Vagina (tissue), 2 donors: ENCODE measurements around the gene ZNF107.
"Not testable (repeated sequence)": the region's sequence is repeated elsewhere in the genome, so short reads cannot be mapped to it uniquely, and the experiment has no call there.

Source experiments
- POLR2A ChIP-seq, 2 donors: fragments of 450-650 bp; IDR thresholded peaks; one replicate each; pipeline ENCODE4 v1.6.1; 2017; ENCODE audit warnings: antibody characterized with exemption in 2 of 2, mild to moderate bottlenecking in 2 of 2, moderate library complexity in 2 of 2
- POLR2AphosphoS5 ChIP-seq, 2 donors: sonication (generic); formaldehyde crosslinking; IDR thresholded peaks; one replicate each; pipeline ENCODE4 v1.9.0; 2017; ENCODE audit warnings: antibody characterized with exemption in 2 of 2, mild to moderate bottlenecking in 2 of 2, low read depth in 1 of 2; ENCODE audit not compliant: insufficient read depth in 1 of 2
- TF ChIP-seq, protein P1 (sequence below), 3 experiments: fragments of 450-650 bp in 2 of 3; fragments of 200-600 bp in 1 of 3; sonication (generic) in 1 of 3; IDR thresholded peaks; one replicate each; pipeline ENCODE4 v1.5.1; 2017 to 2019; ENCODE audit warnings: antibody characterized with exemption in 3 of 3, mild to moderate bottlenecking in 2 of 3, moderate library complexity in 2 of 3

DNA sequence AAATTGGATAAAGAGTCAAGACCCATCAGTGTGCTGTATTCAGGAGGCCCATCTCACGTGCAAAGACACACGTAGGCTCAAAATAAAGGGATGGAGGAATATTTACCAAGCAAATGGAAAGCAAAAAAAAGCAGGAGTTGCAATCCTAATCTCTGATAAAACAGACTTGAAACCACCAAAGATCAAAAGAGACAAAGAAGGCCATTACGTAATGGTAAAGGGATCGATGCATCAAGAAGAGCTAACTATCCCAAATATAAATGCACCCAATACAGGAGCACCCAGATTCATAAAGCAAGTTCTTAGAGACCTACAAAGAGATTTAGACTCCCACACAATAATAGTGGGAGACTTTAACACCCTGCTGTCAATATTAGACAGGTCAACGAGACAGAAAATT lies 3.8 kb upstream of the ZNF107 start:
- TF ChIP-seq, protein P1, sequence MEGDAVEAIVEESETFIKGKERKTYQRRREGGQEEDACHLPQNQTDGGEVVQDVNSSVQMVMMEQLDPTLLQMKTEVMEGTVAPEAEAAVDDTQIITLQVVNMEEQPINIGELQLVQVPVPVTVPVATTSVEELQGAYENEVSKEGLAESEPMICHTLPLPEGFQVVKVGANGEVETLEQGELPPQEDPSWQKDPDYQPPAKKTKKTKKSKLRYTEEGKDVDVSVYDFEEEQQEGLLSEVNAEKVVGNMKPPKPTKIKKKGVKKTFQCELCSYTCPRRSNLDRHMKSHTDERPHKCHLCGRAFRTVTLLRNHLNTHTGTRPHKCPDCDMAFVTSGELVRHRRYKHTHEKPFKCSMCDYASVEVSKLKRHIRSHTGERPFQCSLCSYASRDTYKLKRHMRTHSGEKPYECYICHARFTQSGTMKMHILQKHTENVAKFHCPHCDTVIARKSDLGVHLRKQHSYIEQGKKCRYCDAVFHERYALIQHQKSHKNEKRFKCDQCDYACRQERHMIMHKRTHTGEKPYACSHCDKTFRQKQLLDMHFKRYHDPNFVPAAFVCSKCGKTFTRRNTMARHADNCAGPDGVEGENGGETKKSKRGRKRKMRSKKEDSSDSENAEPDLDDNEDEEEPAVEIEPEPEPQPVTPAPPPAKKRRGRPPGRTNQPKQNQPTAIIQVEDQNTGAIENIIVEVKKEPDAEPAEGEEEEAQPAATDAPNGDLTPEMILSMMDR (IDR thresholded peaks at IDR 0.05), result not testable (repeated sequence)
- not testable (repeated sequence) for TF ChIP-seq POLR2A (IDR thresholded peaks at IDR 0.05); POLR2AphosphoS5 (IDR thresholded peaks at IDR 0.05; ENCODE audit: insufficient read depth in 1 of 2, low read depth in 1 of 2)
